IPS DF 6.9 (cell line): Measurements from ENCODE around the gene NLE1.
"Not testable (repeated sequence)": the region's sequence is repeated elsewhere in the genome, so short reads cannot be mapped to it uniquely, and the experiment has no call there.

Source experiments
- DNase-seq: peaks from one replicate; pipeline ENCODE4 v3.0.0-alpha.2; 2013; ENCODE audit warnings: low read depth, low spot score
- H3K27ac ChIP-seq: one replicate; pipeline ENCODE4 v1.5.1; 2013; ENCODE audit warnings: low read length, control low read depth
- H3K27me3 ChIP-seq: 2 replicates; pipeline ENCODE4 v1.6.1; 2013; ENCODE audit warnings: mild to moderate bottlenecking, low read length; ENCODE audit not compliant: control insufficient read depth, insufficient read depth
- H3K36me3 ChIP-seq: 2 replicates; pipeline ENCODE4 v1.6.1; 2013; ENCODE audit warnings: low read length; ENCODE audit not compliant: control insufficient read depth, insufficient read depth
- H3K4me1 ChIP-seq: 2 replicates; pipeline ENCODE4 v1.6.1; 2013; ENCODE audit warnings: low read length; ENCODE audit not compliant: control insufficient read depth, insufficient read depth
- H3K4me3 ChIP-seq: 2 replicates; pipeline ENCODE4 v1.5.1; 2013; ENCODE audit warnings: mild to moderate bottlenecking, low read length
- H3K9me3 ChIP-seq: 2 replicates; pipeline ENCODE4 v1.6.1; 2013; ENCODE audit warnings: low read length, inconsistent platforms; ENCODE audit not compliant: control insufficient read depth, insufficient read depth
- WGBS: extraction: QIAGEN DNeasy Blood & Tissue Kit; methylation state at CpG from one replicate; pipeline ENCODE4 v1.1.7; 2013; ENCODE audit warnings: mixed read lengths, missing lambda C conversion rate; ENCODE audit not compliant: insufficient read length, insufficient coverage; 5-methylcytosine and 5-hydroxymethylcytosine counted together

NLE1 gene

DNA sequence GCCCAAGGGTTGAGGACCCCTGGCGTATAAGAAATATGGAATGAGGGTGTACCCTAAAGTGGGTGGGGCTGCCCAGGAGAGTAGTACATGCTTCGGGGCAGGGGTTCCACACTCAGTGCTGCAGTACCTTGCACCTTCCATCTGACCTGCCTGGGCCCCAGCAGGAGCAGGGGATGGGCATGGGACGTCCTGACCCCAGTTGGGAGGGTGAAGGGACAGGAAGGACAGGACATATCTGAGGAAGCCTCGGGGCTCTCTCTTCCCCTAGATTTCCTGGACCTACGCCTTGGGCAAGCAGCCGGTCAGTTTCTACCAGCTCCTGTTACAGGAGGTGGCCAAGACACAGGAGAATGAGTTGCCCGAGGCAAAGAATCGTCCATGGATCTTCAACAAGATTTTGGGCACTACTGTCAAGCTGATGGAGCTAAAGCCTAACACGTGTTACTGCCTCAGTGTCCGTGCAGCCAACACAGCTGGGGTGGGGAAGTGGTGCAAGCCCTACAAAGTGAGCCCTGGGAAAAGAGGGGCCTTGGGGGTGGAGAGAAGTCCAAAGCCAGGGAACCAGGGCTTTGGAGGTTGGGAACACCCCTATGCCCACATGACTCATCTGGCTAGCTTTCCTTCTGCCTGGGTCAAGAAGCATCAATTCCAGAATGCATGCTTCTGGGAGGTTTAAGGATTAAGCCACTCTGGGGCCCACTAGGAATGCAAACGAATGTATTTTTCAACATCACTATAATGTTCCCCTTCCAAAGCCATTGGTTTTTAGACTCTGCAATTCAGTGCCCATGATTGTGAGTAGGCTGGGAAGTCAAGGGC, 12.7 kb downstream of the NLE1 start:
- Histone ChIP-seq H3K27me3 (no peaks in the 10 kb centered on the region), H3K4me1 (no peaks in the 10 kb centered on the region), H3K27ac (no peak overlapping the region), H3K4me3 (no peak overlapping the region), H3K9me3 (no peaks in the 10 kb centered on the region), H3K36me3 (peaks cover 28% of the 10 kb centered on the region)
- no peak for DNase-seq
- no CpG with 5 or more reads among the region's 11 CpGs for WGBS

DNA sequence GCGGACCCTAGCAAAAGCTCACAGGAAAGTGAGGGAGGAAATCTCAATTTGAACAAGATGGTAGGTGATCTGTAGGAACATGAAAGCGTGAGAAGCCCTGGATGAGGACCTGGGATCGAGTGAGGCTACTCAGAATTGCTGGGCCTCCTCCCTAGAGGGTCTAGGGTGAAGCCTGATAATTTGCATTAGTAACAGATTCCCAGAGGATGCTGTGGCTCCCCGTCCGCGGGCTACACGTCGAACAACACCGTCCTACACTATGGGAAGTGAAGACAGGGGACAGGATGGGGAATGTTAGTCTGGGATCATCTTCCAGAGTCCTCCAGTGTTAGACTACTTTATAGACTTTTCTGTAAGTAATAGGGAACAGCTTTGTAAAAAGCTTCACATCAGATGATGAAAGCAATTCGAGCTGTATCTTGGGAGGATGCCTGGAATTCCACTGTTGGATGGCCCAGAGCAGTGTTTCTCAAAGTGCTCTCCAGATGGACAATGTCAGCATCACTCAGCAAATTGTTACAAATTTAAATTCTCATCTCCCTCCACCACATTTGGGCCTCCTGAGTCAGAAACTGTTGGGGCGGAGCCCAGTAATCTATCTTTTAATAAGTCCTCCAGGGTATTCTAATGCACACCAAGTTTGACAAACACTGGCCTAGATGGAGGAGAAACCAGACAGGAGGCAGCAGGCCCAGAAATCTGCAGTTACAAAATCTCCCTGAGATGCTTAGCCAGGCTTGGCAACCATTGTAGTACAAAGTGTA, 14.2 kb downstream of the NLE1 start:
- Histone ChIP-seq H3K27ac (no peak overlapping the region), H3K27me3 (no peaks in the 10 kb centered on the region), H3K4me1 (no peaks in the 10 kb centered on the region), H3K36me3 (peaks cover 18% of the 10 kb centered on the region), H3K9me3 (no peaks in the 10 kb centered on the region), H3K4me3 (no peak overlapping the region)
- WGBS, result no CpG with 5 or more reads among the region's 11 CpGs
- DNase-seq, result no peak

DNA sequence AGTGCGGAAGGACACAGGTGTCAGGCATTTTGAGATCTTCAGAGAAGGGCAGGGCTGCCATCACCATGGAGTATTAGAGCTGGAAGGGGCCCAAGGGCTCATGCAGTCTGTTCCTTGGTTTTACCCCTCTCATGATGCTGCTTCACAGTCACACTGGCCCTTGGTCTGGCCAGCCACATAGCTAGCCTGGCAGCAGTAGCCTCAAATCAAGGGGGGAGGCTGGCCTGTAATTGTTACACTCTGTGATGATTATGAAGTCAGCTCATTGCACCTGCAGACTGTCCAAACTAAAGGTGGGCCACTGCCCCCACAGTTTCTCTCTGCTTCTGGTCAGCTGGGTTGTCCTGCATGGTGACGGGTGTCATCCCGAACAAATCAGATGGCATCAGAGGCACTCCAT, 20.8 kb downstream of the NLE1 start, which contains the start of gene FNDC8:
TSS of gene FNDC8 (plus strand) at position 301 of the 400 bp plus-strand sequence. CDS start at position 380, 79 bp downstream.
- Histone ChIP-seq H3K4me1 (no peaks in the 10 kb centered on the region), H3K4me3 (no peak within 1 kb of the TSS), H3K27me3 (peaks cover 2% of the 10 kb centered on the region; the same call in 1 of the 2 replicates), H3K9me3 (no peaks in the 10 kb centered on the region), H3K36me3 (no peaks in the 10 kb centered on the region), H3K27ac (no peak within 1 kb of the TSS)
- no peak for DNase-seq
- no CpG with 5 or more reads among the region's 3 CpGs for WGBS

- H3K9me3 ChIP-seq, result no peaks in the 10 kb centered on the region
- no CpG with 5 or more reads among the region's 72 CpGs for WGBS
- peak within 1 kb of the TSS; percentile 79 for H3K4me3 ChIP-seq
- peaks cover 2% of the 10 kb centered on the region; the same call in 1 of the 2 replicates for H3K27me3 ChIP-seq
- H3K36me3 ChIP-seq, result no peaks in the 10 kb centered on the region
- H3K4me1 ChIP-seq, result no peaks in the 10 kb centered on the region
- no peak within 1 kb of the TSS for H3K27ac ChIP-seq
- DNase-seq, result peak; percentile 60
These were observed 22.5 kb downstream of the NLE1 start, which contains the start of gene RAD51D for GRCh38 chr17:35119370-35120165. Gene RAD51D (minus strand): TSS chr17:35119860. CDS start chr17:35119613, 247 bp downstream.

DNA sequence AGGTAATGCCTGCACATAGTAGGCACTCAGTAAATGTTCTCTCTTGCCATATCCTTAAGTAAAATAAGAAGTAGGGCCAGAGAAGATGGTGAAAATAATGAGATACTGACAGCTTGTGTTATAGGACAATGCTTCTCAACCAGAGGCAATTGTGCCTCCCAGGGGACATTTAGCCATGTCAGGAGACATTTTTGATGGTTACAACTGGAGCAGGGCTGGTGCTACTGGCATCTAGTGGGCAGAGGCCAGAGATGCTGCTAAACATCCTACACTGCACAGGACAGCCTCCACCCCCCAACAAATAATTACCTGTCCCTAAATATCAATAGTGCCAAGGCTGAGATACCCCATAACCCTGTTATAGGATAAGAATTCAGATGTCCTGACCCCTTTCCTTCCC, 24.1 kb downstream of the NLE1 start:
- no peak overlapping the region for H3K4me3 ChIP-seq
- no peaks in the 10 kb centered on the region for H3K4me1 ChIP-seq
- H3K27ac ChIP-seq, result no peak overlapping the region
- H3K36me3 ChIP-seq, result no peaks in the 10 kb centered on the region
- H3K27me3 ChIP-seq, result peaks cover 2% of the 10 kb centered on the region; the same call in 1 of the 2 replicates
- DNase-seq, result no peak
- H3K9me3 ChIP-seq, result no peaks in the 10 kb centered on the region

GRCh38 chr17:35116845-35117244, 25.3 kb downstream of the NLE1 start:
- H3K4me3 ChIP-seq, result no peak overlapping the region

GRCh38 chr17:35110791-35111190, 31.3 kb downstream of the NLE1 start:
- not testable (repeated sequence) for DNase-seq, H3K4me3 ChIP-seq, H3K9me3 ChIP-seq, H3K4me1 ChIP-seq, H3K36me3 ChIP-seq, H3K27me3 ChIP-seq, H3K27ac ChIP-seq
- WGBS, result no CpG with 5 or more reads among the region's 17 CpGs

More at GRCh38 chr17:35116845-35117244, 25.3 kb downstream of the NLE1 start:
- Histone ChIP-seq H3K4me1 (no peaks in the 10 kb centered on the region), H3K27ac (no peak overlapping the region), H3K27me3 (peaks cover 2% of the 10 kb centered on the region; the same call in 1 of the 2 replicates), H3K9me3 (no peaks in the 10 kb centered on the region), H3K36me3 (no peaks in the 10 kb centered on the region)
- DNase-seq, result no peak
- no CpG with 5 or more reads among the region's 12 CpGs for WGBS

- Histone ChIP-seq H3K4me3 (no peak overlapping the region), H3K27ac (no peak overlapping the region), H3K9me3 (no peaks in the 10 kb centered on the region), H3K27me3 (no peaks in the 10 kb centered on the region), H3K4me1 (no peaks in the 10 kb centered on the region), H3K36me3 (peaks cover 9% of the 10 kb centered on the region; the same call in 1 of the 2 replicates)
- no peak for DNase-seq
- WGBS, result no CpG with 5 or more reads among the region's 5 CpGs
These were observed 37.2 kb downstream of the NLE1 start for GRCh38 chr17:35104844-35105450.

DNA sequence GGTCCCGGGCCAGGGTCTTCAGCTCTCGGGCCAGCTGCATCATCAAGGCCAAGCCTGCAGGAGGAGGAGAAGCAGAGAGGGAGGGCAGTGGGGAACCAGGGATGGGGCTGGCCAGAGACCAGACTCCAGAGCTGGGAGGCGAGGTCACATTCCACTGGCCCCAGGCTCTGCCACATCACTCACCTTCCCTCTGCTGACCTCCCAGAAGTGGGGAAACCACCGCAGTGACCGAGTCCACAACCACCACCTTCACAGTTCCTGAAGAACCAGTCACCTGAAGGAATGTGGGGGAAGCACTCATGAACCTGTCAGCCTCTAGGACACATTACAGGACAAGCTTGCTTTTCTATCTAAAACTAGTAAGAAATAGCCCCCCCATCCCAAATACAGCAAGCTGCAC, 38.8 kb downstream of the NLE1 start:
- no CpG with 5 or more reads among the region's 5 CpGs for WGBS
- Histone ChIP-seq H3K4me3 (no peak overlapping the region), H3K27me3 (no peaks in the 10 kb centered on the region), H3K9me3 (no peaks in the 10 kb centered on the region), H3K36me3 (peaks cover 9% of the 10 kb centered on the region; the same call in 1 of the 2 replicates), H3K4me1 (no peaks in the 10 kb centered on the region), H3K27ac (no peak overlapping the region)
- DNase-seq, result no peak
